ENCODE data around the gene ZNF212.

The ZNF212 gene

DNA sequence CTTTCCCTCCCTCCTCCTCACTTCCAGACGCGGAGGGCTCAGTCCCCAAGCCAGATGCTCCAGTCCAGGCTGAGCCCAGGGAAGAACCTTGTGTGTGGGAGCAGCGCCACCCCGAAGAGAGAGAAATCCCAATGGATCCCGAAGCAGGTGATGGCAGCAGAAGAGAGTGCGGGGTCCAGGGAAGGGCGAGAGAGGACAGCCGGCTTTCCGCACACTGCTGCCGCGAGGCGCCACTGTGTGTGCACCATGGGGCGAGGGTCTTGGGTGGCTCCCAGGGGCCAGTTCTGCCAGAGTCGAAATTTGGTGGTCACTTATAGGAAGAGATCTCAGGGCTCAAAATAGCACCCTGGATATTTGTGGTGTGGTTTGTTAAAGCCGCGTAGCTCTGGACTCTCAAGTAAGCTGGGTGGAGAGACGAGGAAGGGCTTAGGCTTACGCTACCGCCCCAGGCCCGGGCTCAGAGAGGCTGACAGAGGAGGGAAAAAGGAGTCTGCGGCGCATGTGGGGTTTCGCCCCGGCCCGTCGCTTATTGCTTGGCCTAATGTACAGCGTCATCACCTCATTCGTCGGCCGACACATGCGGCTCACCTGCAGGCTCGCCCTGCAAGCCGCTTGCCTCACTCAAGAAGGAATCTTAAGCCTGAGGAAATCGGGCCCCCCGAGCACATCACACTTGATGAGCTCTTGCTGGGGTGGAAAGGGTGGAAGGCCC, 32.0 kb upstream of the ZNF212 start:
- Mint-ChIP-seq H3K4me3 (no peak overlapping the region), H3K4me1 (peaks cover 12% of the 10 kb centered on the region), H3K27me3 (no peaks in the 10 kb centered on the region), H3K9me3 (no peaks in the 10 kb centered on the region), H3K27ac (no peak overlapping the region), H3K36me3 (peaks cover 66% of the 10 kb centered on the region)
- no peak for DNase-seq
- CTCF ChIA-PET = interaction anchor here (0.7 to 1.1 kb wide), 2 partner anchors 12 to 236 kb away, joined by 3 read pairs; partner anchors contain the start of gene ZNF282

DNA sequence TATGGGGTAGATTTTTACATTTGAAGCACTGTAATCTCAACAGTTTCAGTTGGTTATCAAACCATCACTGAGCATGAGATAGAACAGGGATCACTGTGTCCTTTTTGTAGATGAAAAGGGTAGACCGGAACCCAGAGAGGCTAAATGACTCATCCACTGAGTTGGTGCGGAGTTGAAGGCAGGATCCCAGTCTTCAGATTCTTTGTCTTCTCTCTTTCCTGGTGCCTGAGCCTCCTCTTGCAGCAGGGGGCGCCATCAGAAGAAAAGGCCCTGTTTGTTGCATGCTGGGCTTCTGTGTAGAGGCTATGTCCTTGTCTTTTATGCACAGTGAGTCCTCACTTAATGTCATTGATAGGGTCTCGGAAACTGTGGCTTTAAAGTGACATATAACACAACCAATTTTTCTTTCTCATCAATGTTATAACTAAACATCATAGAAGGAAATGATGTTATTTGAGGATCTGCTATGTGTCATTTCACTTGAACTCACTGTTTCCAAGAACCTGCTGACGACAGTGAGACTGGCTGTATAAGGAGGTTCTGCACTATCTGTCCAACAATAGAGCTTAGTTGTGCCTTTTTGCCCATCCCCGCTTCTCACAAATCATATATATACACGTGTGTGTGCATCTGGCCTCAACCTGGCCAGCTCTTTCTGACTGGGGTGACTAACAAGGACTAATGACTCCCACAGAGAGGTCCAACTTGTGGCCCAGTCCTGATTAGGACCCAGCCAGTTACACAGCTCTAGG, 29.8 kb upstream of the ZNF212 start:
- Mint-ChIP-seq H3K27me3 (no peaks in the 10 kb centered on the region), H3K9me3 (no peaks in the 10 kb centered on the region), H3K36me3 (peaks cover 61% of the 10 kb centered on the region), H3K4me1 (peaks cover 5% of the 10 kb centered on the region), H3K4me3 (no peak overlapping the region), H3K27ac (peak overlapping the region; percentile 64)
- peak; percentile 80 for DNase-seq
- CTCF ChIA-PET = interaction anchor here (1.6 to 1.8 kb wide), 2 partner anchors 15 kb away, joined by 3 to 5 read pairs; partner anchors contain the start of gene ZNF282

DNA sequence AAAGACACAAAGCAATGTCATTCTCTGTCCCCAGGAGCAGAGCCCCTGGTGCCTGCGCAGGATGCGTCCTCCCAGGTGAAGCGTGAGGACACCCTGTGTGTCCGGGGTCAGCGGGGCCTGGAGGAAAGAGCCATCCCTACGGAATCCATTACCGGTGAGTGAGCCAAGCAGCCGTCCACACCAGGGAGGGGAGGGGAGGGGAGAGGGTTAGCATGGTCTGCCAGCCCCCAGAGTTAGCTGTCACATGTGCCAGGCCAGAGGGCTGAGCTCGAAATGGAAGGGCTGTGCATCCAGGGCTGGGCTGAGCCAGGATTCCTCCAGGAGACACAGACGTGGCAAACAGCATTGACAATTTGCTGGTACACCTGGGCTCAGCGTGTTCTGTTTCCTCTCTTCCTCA, 28.9 kb upstream of the ZNF212 start:
- Mint-ChIP-seq H3K27me3 (no peaks in the 10 kb centered on the region), H3K9me3 (no peaks in the 10 kb centered on the region), H3K4me3 (no peak overlapping the region), H3K4me1 (peaks cover 5% of the 10 kb centered on the region), H3K36me3 (peaks cover 62% of the 10 kb centered on the region), H3K27ac (no peak overlapping the region)
- CTCF ChIA-PET = interaction anchor here (1.6 to 1.8 kb wide), 2 partner anchors 14 to 15 kb away, joined by 3 to 5 read pairs; partner anchors contain the start of gene ZNF282
- DNase-seq = no peak

DNA sequence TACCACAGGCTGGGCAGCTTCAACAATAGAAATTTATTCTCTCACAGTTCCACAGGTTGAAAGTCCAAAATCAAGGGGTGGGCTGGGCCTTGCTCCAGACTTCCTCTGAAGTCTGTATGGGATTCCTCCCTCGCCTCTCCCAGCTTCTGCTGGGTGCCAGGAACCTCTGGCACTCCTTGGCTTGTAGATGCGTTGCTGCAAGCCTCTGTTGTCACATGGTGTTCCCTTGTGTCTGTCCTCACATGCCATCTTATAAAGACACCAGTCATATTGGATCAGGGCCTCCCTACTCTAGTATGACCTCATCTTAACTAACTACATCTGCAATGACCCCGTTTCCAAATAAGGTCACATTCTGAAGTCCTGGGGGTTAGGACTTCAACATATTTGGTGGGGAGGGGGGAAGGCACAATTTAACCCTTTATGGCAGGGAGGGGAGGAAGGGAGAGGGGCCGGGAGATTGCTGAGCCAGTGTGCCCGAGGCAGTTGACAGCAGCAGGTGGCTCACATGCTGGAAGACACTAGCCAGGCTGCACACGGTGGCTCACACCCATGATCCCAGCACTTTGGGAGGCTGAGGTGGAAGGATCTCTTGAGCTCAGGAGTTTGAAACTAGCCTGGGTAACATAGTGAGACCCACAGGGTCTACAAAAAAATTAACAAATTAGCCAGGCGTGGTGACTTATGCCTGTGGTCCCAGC, 25.3 kb upstream of the ZNF212 start:
- CTCF ChIA-PET = no interaction called here
- no peak overlapping the region for H3K27ac Mint-ChIP-seq
- H3K9me3 Mint-ChIP-seq = no peaks in the 10 kb centered on the region
- no peak overlapping the region for H3K4me3 Mint-ChIP-seq
- peaks cover 5% of the 10 kb centered on the region for H3K4me1 Mint-ChIP-seq
- H3K36me3 Mint-ChIP-seq = peaks cover 51% of the 10 kb centered on the region
- H3K27me3 Mint-ChIP-seq = no peaks in the 10 kb centered on the region
- DNase-seq = no peak

DNA sequence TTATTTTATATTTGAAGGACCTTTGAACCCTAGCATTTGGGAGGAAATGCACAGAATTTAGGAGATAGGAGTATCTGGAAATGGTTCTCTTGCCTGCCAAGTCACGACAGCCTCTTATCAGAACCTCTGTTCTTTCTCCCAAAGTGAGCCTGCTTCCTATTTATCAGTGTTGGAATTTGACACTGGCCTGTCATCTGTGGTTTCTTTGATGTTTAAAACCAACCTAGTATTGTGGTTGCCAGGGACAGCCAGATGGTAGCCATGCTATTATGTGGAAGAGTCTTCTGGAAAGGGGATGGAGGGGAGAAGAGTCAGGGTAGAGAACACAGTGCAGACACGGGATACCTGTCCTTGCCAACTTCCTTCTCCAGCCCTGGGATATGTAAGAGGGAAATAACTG, 23.0 kb upstream of the ZNF212 start:
- H3K4me1 Mint-ChIP-seq = no peaks in the 10 kb centered on the region
- no peaks in the 10 kb centered on the region for H3K27me3 Mint-ChIP-seq
- CTCF ChIA-PET = no interaction called here
- no peak overlapping the region for H3K27ac Mint-ChIP-seq
- no peaks in the 10 kb centered on the region for H3K9me3 Mint-ChIP-seq
- H3K4me3 Mint-ChIP-seq = no peak overlapping the region
- DNase-seq = no peak
- H3K36me3 Mint-ChIP-seq = peaks cover 46% of the 10 kb centered on the region

DNA sequence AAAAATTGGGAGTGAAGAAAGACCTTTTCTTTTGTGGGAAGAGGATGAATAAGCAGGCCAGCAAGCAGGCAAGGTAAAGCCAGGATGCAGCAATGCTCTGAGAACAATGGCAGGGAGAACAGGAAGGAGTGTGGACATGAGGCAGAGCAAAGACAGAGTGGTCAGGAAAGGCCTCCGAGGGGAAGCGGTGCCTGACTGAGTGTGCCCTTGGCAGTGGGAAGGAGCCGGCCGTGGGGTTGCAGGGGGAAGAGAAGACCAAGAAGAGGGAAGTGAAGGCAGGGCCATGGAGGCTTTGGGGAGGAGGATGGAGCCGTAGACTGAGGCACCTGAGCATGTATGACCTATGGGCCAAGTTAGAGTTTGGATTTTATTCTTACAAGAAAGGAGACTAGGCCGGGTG, 21.9 kb upstream of the ZNF212 start:
- no peaks in the 10 kb centered on the region for H3K9me3 Mint-ChIP-seq
- no peaks in the 10 kb centered on the region for H3K4me1 Mint-ChIP-seq
- no peaks in the 10 kb centered on the region for H3K27me3 Mint-ChIP-seq
- no peak for DNase-seq
- no peak overlapping the region for H3K27ac Mint-ChIP-seq
- peaks cover 45% of the 10 kb centered on the region for H3K36me3 Mint-ChIP-seq
- H3K4me3 Mint-ChIP-seq = no peak overlapping the region
- CTCF ChIA-PET = no interaction called here

DNA sequence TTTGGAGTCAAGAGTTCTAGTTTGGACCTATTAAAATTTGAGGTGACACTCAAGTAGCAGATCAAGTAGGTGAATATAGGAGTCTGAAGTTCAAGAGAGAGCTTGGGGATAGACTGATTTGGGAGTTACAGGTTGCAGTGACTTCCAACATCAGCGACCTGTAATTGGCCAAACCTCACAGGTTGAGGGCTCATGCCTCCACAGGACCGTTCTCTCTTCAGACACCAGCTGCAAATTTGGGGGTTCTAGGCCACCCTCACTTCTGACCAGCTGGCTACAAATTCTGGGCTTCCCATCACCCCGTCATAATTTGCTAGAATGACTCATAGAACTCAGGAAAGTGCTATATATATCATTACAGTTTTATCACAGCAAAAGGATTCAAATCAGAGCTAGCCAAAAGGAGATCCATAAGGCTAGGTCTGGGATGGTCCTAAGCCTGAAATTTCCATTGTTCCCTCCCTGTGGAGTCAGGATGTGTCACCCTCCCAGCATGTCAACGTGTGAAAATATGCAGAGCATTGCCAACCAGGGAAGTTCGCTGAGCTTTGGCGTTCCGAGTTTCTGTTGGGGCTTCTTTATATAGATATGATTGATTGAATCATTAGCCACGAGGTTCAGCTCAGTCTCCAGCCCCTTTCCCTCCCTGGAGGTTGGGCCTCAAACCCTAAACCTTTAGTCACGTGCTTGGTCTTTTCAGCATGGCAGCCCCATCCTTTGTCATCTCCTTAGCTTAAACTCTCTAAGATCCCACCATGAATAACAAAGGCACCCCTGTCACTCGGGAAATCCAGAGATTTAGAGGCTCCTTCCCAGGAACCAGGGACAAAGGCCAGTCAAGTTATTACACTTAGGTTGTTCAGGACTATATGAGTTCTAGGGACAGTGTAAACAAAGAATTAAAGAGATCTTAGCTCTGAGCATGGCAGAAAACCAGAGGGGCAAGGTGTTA, 20.7 kb upstream of the ZNF212 start:
- Mint-ChIP-seq H3K4me1 (no peaks in the 10 kb centered on the region), H3K9me3 (no peaks in the 10 kb centered on the region), H3K27ac (no peak overlapping the region), H3K36me3 (peaks cover 40% of the 10 kb centered on the region), H3K27me3 (no peaks in the 10 kb centered on the region), H3K4me3 (no peak overlapping the region)
- no peak for DNase-seq
- CTCF ChIA-PET = no interaction called here

DNA sequence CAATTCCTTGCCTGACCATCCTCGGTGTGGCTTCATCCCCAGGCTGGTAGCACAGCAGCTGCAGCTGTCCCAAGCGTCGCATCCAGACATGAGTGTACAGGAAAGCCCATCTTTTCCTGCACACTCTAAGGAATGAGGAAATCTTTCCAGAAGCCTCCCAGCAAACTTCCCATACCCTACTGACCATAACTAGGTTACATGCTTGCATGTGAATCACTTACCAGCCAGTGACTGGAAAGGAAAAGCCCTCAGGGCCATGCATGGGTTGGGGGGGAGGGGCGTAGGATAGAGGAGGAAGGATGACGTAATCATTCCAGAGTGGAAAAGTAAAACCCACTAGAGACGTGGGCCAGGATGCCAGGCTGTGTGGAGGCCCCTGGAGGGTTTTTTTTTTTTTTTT, 18.9 kb upstream of the ZNF212 start:
- no peak overlapping the region for H3K4me3 Mint-ChIP-seq
- CTCF ChIA-PET = no interaction called here
- peaks cover 36% of the 10 kb centered on the region for H3K36me3 Mint-ChIP-seq
- no peak overlapping the region for H3K27ac Mint-ChIP-seq
- no peaks in the 10 kb centered on the region for H3K27me3 Mint-ChIP-seq
- no peak for DNase-seq
- H3K9me3 Mint-ChIP-seq = no peaks in the 10 kb centered on the region
- H3K4me1 Mint-ChIP-seq = no peaks in the 10 kb centered on the region

DNA sequence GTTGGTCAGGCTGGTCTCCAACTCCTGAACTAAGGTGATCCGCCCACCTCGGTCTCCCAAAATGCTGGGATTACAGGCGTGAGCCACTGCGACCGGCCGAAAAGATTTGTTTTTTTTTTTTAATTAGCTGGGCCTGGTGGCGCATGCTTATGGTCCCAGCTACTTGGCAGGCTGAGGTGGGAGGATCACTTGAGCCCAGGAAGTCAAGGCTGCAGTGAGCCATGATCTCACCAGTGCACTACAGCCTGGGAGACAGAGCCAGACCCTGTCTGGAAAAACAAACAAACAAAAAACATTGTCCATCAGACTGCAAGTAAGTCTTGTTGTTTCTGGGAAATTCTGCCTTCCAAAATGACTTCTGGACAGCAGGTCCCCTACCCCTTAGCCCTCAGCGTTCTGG, 16.3 kb upstream of the ZNF212 start:
- Mint-ChIP-seq H3K4me3 (no peak overlapping the region), H3K27me3 (no peaks in the 10 kb centered on the region), H3K36me3 (peaks cover 35% of the 10 kb centered on the region), H3K9me3 (no peaks in the 10 kb centered on the region), H3K27ac (no peak overlapping the region), H3K4me1 (no peaks in the 10 kb centered on the region)
- DNase-seq = no peak
- CTCF ChIA-PET = no interaction called here

DNA sequence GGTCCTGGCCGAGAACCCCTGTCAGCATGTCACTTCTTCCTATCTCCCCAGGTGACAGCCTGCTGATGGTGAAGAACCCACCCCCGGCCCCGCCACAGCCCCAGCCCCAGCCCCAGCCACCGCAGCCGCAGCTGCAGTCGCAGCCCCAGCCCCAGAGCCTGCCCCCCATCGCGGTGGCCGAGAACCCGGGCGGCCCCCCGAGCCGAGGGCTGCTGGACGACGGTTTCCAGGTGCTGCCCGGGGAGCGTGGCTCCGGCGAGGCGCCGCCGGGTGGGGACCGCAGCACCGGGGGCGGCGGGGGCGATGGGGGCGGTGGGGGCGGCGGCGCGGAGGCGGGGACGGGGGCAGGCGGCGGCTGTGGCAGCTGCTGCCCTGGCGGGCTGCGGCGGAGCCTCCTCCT, 15.7 kb upstream of the ZNF212 start:
- Mint-ChIP-seq H3K27ac (no peak overlapping the region), H3K4me1 (no peaks in the 10 kb centered on the region)

DNA sequence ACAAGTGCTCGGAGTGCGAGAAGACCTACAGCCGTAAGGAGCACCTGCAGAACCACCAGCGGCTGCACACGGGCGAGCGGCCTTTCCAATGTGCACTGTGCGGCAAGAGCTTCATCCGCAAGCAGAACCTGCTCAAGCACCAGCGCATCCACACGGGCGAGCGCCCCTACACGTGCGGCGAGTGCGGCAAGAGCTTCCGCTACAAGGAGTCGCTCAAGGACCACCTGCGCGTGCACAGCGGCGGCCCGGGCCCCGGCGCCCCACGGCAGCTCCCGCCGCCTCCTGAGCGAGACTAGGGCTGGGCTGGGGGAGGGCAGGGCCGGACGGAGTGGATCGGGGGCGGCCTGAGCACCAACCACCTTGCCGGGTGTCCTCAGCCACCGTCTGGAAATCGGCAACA, 15.1 kb upstream of the ZNF212 start:
- no peak overlapping the region for H3K4me3 Mint-ChIP-seq

More for the DNA sequence above, 15.7 kb upstream of the ZNF212 start:
- H3K27me3 Mint-ChIP-seq = no peaks in the 10 kb centered on the region
- peaks cover 32% of the 10 kb centered on the region for H3K36me3 Mint-ChIP-seq
- CTCF ChIA-PET = interaction anchor here (1.2 kb wide), 1 partner anchor 13 kb away, joined by 3 read pairs; no protein-coding TSS in a partner anchor
- no peaks in the 10 kb centered on the region for H3K9me3 Mint-ChIP-seq
- DNase-seq = no peak
- no peak overlapping the region for H3K4me3 Mint-ChIP-seq

DNA sequence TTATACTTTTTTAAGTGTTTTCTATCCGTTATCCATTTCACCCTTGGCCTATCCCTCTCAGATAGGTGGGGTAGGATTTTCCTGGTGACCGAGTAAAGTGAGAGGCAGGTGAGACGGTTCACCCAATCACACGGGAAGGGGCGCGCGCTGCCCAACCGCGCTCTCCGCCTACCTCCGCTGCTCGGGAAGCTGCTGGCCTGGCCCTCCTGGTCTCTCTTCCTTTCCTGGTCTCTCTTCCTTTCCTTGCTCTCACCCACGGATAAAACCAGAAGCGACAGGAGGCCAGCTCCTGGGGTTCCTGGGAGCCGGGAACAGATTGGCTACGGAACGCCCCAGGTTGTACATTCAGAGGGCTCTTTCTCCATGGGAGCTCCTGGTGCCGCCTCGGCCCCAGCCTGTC, 14.3 kb upstream of the ZNF212 start:
- Mint-ChIP-seq H3K27ac (no peak overlapping the region), H3K9me3 (no peaks in the 10 kb centered on the region), H3K4me1 (no peaks in the 10 kb centered on the region), H3K27me3 (no peaks in the 10 kb centered on the region), H3K4me3 (no peak overlapping the region), H3K36me3 (peaks cover 21% of the 10 kb centered on the region)
- no peak for DNase-seq
- CTCF ChIA-PET = interaction anchor here (1.2 kb wide), 1 partner anchor 14 kb away, joined by 3 read pairs; no protein-coding TSS in a partner anchor

More for the DNA sequence above, 15.1 kb upstream of the ZNF212 start:
- Mint-ChIP-seq H3K4me1 (no peaks in the 10 kb centered on the region), H3K27ac (no peak overlapping the region), H3K27me3 (no peaks in the 10 kb centered on the region), H3K9me3 (no peaks in the 10 kb centered on the region), H3K36me3 (peaks cover 27% of the 10 kb centered on the region)
- CTCF ChIA-PET = interaction anchor here (1.2 kb wide), 1 partner anchor 14 kb away, joined by 3 read pairs; no protein-coding TSS in a partner anchor
- DNase-seq = no peak

DNA sequence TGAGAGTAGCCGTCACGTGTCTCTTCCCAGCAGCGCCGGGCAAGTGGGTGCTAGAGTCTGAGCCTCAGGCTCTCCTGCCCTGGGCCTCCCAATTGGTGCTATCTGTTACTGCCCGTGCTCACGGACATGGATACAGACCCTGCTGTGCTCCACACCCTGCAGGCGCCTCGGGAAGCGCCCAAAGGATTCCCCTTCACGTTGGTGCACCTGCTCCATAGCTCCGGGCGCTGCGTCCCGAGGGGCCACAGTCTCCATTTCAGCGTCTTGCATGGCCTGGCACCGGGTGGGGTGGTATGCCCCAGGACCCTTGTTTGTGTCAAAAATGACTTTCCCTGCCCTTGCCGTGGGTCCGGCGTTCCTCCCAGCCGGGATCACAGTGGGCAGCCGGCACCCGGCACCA, 13.8 kb upstream of the ZNF212 start:
- peaks cover 21% of the 10 kb centered on the region for H3K36me3 Mint-ChIP-seq
- no peak for DNase-seq
- H3K4me3 Mint-ChIP-seq = no peak overlapping the region
- CTCF ChIA-PET = no interaction called here
- H3K27ac Mint-ChIP-seq = no peak overlapping the region
- no peaks in the 10 kb centered on the region for H3K4me1 Mint-ChIP-seq
- H3K27me3 Mint-ChIP-seq = peaks cover under 1% of the 10 kb centered on the region
- no peaks in the 10 kb centered on the region for H3K9me3 Mint-ChIP-seq
